Karpas-422 (cell line): ENCODE measurements around the gene ATOH8. TPM values are rescaled to one million over a fixed set of nuclear protein-coding genes. Genes with fewer than 3 reads are reported as not detected.

ENCODE experiments used
- DNase-seq: peaks from one replicate; pipeline ENCODE4 v3.0.0-alpha.2; 2015
- H2AFZ ChIP-seq: fragments of 200-600 bp; sonication (generic); 2 replicates; pipeline ENCODE4 v1.6.1; 2014; ENCODE audit warnings: antibody characterized with exemption, low read length, mixed read lengths
- H3K27ac ChIP-seq: fragments of 200-600 bp; sonication (generic); 2 replicates; pipeline ENCODE4 v1.5.1; 2014; ENCODE audit warnings: mild to moderate bottlenecking, low read length, moderate library complexity
- H3K27me3 ChIP-seq: fragments of 200-600 bp; sonication (generic); 2 replicates; pipeline ENCODE4 v1.6.1; 2014; ENCODE audit warnings: low read length, mixed read lengths
- H3K36me3 ChIP-seq: fragments of 200-600 bp; sonication (generic); 2 replicates; pipeline ENCODE4 v1.6.1; 2014; ENCODE audit warnings: low read length, mixed read lengths; ENCODE audit not compliant: insufficient read depth
- H3K4me1 ChIP-seq: fragments of 200-600 bp; sonication (generic); 2 replicates; pipeline ENCODE4 v1.6.1; 2014; ENCODE audit warnings: mild to moderate bottlenecking, low read length, mixed read lengths
- H3K4me2 ChIP-seq: fragments of 200-600 bp; sonication (generic); 2 replicates; pipeline ENCODE4 v1.6.1; 2014; ENCODE audit warnings: low read length, low read depth, mild to moderate bottlenecking; ENCODE audit not compliant: poor library complexity, severe bottlenecking
- H3K4me3 ChIP-seq: fragments of 200-600 bp; sonication (generic); 2 replicates; pipeline ENCODE4 v1.5.1; 2014; ENCODE audit warnings: mild to moderate bottlenecking, antibody characterized with exemption, low read length, mixed read lengths
- H3K79me2 ChIP-seq: fragments of 200-600 bp; sonication (generic); 2 replicates; pipeline ENCODE4 v1.6.1; 2014; ENCODE audit warnings: mild to moderate bottlenecking, low read length, mixed read lengths
- H3K9ac ChIP-seq: fragments of 200-600 bp; sonication (generic); 2 replicates; pipeline ENCODE4 v1.6.0; 2014; ENCODE audit warnings: low read length
- H3K9me2 ChIP-seq: fragments of 200-600 bp; sonication (generic), shearing (Covaris generic); replicated peaks from 2 replicates; pipeline ENCODE4 v1.6.0; 2014; ENCODE audit warnings: mild to moderate bottlenecking, low read length, moderate library complexity; ENCODE audit not compliant: insufficient read depth
- H3K9me3 ChIP-seq: fragments of 300-700, 200-600 bp; sonication (generic); 2 replicates; pipeline ENCODE4 v1.6.1; 2014; ENCODE audit warnings: low read length, mixed read lengths
- H4K20me1 ChIP-seq: fragments of 200-600 bp; sonication (generic); 2 replicates; pipeline ENCODE4 v1.6.1; 2014; ENCODE audit warnings: mild to moderate bottlenecking, antibody characterized with exemption, low read length, low read depth; ENCODE audit not compliant: insufficient read depth
- total RNA-seq: library from RNA; depleted of rRNA; stranded (reverse); fragments of >200 nt; shearing (Covaris generic); gene quantifications from 2 replicates; pipeline ENCODE4 v1.2.3, GENCODE V29; 2014; ENCODE audit warnings: low replicate concordance; rRNA removed

Gene ATOH8, protein sequence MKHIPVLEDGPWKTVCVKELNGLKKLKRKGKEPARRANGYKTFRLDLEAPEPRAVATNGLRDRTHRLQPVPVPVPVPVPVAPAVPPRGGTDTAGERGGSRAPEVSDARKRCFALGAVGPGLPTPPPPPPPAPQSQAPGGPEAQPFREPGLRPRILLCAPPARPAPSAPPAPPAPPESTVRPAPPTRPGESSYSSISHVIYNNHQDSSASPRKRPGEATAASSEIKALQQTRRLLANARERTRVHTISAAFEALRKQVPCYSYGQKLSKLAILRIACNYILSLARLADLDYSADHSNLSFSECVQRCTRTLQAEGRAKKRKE
- total RNA-seq, result not detected in 2 replicates

GRCh38 chr2:85753525-85754312 lies at the start of gene ATOH8:
Gene ATOH8, plus strand, starts transcription at chr2:85753991. Its CDS starts 199 bp downstream, at chr2:85754190.
- Histone ChIP-seq H3K27me3 (no peaks in the 10 kb centered on the region), H3K9me2 (no peaks in the 10 kb centered on the region), H3K9me3 (no peaks in the 10 kb centered on the region), H3K27ac (no peak within 1 kb of the TSS), H3K9ac (no peak within 1 kb of the TSS), H3K4me1 (no peaks in the 10 kb centered on the region), H3K4me2 (no peak within 1 kb of the TSS), H2AFZ (no peak within 1 kb of the TSS), H3K4me3 (no peak within 1 kb of the TSS), H4K20me1 (no peaks in the 10 kb centered on the region), H3K36me3 (no peaks in the 10 kb centered on the region), H3K79me2 (no peaks in the 10 kb centered on the region)
- DNase-seq, result no peak

DNA sequence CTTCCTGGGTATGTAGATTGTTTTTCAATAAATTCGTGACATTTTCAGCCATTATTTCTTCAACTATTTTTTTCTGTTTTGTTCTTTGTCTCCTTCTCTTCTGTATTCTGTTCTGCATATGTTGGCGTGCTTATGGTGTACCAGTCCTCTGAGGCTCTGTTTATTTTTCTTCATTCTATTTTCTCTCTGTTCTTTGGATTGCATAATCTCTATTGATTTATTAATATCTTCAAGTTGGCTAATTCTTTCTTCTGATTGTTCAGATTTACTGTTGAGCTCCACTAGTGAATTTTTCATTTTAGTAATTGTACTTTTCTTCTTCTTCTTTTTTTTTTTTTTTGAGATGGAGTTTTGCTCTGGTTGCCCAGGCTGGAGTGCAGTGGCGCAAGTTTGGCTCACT lies 49.8 kb upstream of the ATOH8 start:
- H3K4me1 ChIP-seq, result peaks cover 11% of the 10 kb centered on the region
- no peak overlapping the region for H3K27ac ChIP-seq

DNA sequence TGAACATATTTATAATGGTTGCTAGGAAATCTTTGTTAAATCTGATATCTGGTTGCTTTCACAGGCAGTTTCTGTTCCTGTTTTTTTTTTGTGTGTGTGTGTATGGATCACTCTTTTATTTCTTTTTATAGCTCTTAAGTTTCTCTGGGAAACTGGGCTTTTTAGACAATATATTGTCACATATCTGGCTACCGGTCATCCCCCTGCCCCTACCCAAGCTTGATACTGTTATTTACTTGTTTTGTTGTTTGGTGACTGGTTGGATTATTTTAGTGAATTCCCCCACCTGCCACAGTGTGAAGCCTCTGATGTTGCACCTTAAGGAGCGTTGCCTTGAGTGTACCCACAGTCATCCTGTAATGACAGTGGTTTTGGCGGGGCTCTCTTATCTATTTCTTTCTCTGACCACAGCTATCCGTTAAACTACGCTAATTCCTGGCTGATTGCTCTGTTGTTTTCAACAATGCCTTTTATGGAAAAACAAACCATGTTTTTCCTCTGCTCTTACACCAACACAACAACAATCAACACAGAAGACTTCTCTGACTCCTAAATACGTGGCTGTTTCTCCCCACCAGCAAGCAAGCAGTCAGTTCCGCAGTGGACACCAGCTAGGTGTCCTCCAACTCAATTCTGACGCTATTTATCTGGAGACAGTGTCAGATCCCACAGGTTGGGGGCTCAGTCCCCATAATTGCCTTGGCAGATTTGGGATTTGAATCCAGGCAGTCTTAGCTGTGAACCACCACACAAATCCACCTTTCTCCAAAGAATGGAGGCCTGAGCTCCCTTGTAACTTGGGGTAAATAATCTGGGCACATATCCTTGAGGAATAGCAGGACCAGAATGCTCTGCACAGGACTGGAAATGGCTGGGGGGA lies 48.8 kb upstream of the ATOH8 start:
- H2AFZ ChIP-seq, result no peak overlapping the region
- H3K4me1 ChIP-seq, result peaks cover 11% of the 10 kb centered on the region

More for the DNA sequence above, 49.8 kb upstream of the ATOH8 start:
- Histone ChIP-seq H3K4me3 (no peak overlapping the region), H3K4me2 (no peak overlapping the region), H3K27me3 (no peaks in the 10 kb centered on the region), H2AFZ (no peak overlapping the region), H3K9me2 (no peaks in the 10 kb centered on the region), H3K36me3 (no peaks in the 10 kb centered on the region), H3K9me3 (no peaks in the 10 kb centered on the region), H4K20me1 (no peaks in the 10 kb centered on the region), H3K9ac (no peak overlapping the region), H3K79me2 (no peaks in the 10 kb centered on the region)
- no peak for DNase-seq

GRCh38 chr2:85705680-85706039 lies 48.1 kb upstream of the ATOH8 start:
- no peak overlapping the region for H3K9ac ChIP-seq
- no peak for DNase-seq
- no peaks in the 10 kb centered on the region for H3K9me3 ChIP-seq
- peaks cover 11% of the 10 kb centered on the region for H3K4me1 ChIP-seq
- no peak overlapping the region for H3K27ac ChIP-seq
- H3K27me3 ChIP-seq, result no peaks in the 10 kb centered on the region
- no peak overlapping the region for H3K4me2 ChIP-seq
- no peaks in the 10 kb centered on the region for H4K20me1 ChIP-seq
- H3K79me2 ChIP-seq, result no peaks in the 10 kb centered on the region
- no peaks in the 10 kb centered on the region for H3K9me2 ChIP-seq
- H3K4me3 ChIP-seq, result no peak overlapping the region
- no peak overlapping the region for H2AFZ ChIP-seq
- H3K36me3 ChIP-seq, result no peaks in the 10 kb centered on the region

More for the DNA sequence above, 48.8 kb upstream of the ATOH8 start:
- Histone ChIP-seq H3K9ac (no peak overlapping the region), H3K79me2 (no peaks in the 10 kb centered on the region), H3K36me3 (no peaks in the 10 kb centered on the region), H3K27me3 (no peaks in the 10 kb centered on the region), H3K9me2 (no peaks in the 10 kb centered on the region), H4K20me1 (no peaks in the 10 kb centered on the region), H3K9me3 (no peaks in the 10 kb centered on the region), H3K4me3 (no peak overlapping the region), H3K27ac (no peak overlapping the region), H3K4me2 (no peak overlapping the region)
- peak; percentile 63 for DNase-seq

GRCh38 chr2:85706063-85706462 lies 47.7 kb upstream of the ATOH8 start:
- no peak overlapping the region for H2AFZ ChIP-seq
- no peaks in the 10 kb centered on the region for H3K27me3 ChIP-seq
- no peak overlapping the region for H3K9ac ChIP-seq
- H3K9me3 ChIP-seq, result no peaks in the 10 kb centered on the region
- H3K4me3 ChIP-seq, result no peak overlapping the region
- no peaks in the 10 kb centered on the region for H3K79me2 ChIP-seq
- no peak overlapping the region for H3K4me2 ChIP-seq
- no peaks in the 10 kb centered on the region for H3K36me3 ChIP-seq
- no peaks in the 10 kb centered on the region for H4K20me1 ChIP-seq
- no peaks in the 10 kb centered on the region for H3K9me2 ChIP-seq
- H3K27ac ChIP-seq, result no peak overlapping the region
- peaks cover 11% of the 10 kb centered on the region for H3K4me1 ChIP-seq
- DNase-seq, result no peak

GRCh38 chr2:85706599-85707296 lies 47.0 kb upstream of the ATOH8 start:
- Histone ChIP-seq H3K27ac (no peak overlapping the region), H2AFZ (no peak overlapping the region), H3K27me3 (no peaks in the 10 kb centered on the region), H3K4me2 (no peak overlapping the region), H3K9me3 (no peaks in the 10 kb centered on the region), H3K4me1 (peaks cover 11% of the 10 kb centered on the region), H3K36me3 (no peaks in the 10 kb centered on the region), H4K20me1 (no peaks in the 10 kb centered on the region), H3K79me2 (no peaks in the 10 kb centered on the region), H3K9ac (no peak overlapping the region), H3K4me3 (no peak overlapping the region), H3K9me2 (no peaks in the 10 kb centered on the region)
- no peak for DNase-seq

DNA sequence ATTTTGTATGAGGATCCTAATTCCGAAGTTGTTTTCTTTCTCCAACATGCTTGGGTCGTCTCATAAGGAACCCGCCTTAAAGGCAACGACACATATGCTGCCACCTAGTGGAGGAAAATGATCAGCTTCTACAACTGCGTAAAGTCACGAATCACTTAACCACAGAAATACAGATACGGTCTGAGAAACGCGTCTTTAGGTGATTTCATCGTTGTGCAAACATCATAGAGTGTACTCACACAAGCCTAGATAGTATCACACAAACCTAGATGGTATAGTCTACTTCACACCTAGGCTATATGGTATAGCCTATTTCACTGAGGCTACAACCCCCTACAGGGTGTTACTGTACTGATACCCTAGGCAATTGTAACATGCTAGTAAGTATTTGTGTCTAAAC lies 46.5 kb upstream of the ATOH8 start:
- no peaks in the 10 kb centered on the region for H4K20me1 ChIP-seq
- H3K9ac ChIP-seq, result no peak overlapping the region
- no peak overlapping the region for H3K27ac ChIP-seq
- H3K27me3 ChIP-seq, result no peaks in the 10 kb centered on the region
- H3K4me1 ChIP-seq, result peaks cover 11% of the 10 kb centered on the region
- DNase-seq, result peak; percentile 95
- H3K4me3 ChIP-seq, result no peak overlapping the region
- H2AFZ ChIP-seq, result no peak overlapping the region
- no peak overlapping the region for H3K4me2 ChIP-seq
- no peaks in the 10 kb centered on the region for H3K79me2 ChIP-seq
- H3K9me2 ChIP-seq, result no peaks in the 10 kb centered on the region
- no peaks in the 10 kb centered on the region for H3K36me3 ChIP-seq
- no peaks in the 10 kb centered on the region for H3K9me3 ChIP-seq
